Activated CD4-positive, alpha-beta T cell treated with anti-CD3 and anti-CD28 coated beads, Interleukin-2, Interleukin-4, amounts not matched to agents 100 ng/mL and 50 ng/mL, durations not matched to agents 16 hours and 8 hours (primary cell): ENCODE results near the gene PABPC3.
A peak's percentile ranks its signal among the peaks of the same experiment; 100 is the strongest.

ENCODE experiments used
- DNase-seq: peaks from one replicate; pipeline ENCODE4 v3.0.0-alpha.2; 2020; ENCODE audit warnings: low spot score

PABPC3 gene

DNA sequence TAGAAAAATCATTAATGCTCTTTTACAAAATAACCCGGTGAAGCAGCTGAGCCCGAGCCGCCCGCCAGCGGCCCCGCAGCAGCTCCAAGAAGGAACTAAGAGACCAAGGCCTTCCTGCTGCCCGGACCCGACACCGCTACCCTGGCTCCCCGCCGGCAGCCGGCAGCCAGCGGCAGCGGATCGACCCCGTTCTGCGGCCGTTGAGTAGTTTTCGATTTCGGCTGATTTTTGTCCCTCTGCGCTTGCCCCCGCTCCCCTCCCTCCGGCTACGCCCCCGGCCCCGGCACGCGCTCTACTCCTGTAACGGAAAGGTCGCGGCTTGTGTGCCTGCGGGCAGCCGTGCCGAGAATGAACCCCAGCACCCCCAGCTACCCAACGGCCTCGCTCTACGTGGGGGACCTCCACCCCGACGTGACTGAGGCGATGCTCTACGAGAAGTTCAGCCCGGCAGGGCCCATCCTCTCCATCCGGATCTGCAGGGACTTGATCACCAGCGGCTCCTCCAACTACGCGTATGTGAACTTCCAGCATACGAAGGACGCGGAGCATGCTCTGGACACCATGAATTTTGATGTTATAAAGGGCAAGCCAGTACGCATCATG, at the start of gene PABPC3:
TSS of gene PABPC3 (plus strand) at position 286 of the 603 bp plus-strand sequence. CDS start at position 349, 63 bp downstream.
- peak; percentile 7 for DNase-seq

DNA sequence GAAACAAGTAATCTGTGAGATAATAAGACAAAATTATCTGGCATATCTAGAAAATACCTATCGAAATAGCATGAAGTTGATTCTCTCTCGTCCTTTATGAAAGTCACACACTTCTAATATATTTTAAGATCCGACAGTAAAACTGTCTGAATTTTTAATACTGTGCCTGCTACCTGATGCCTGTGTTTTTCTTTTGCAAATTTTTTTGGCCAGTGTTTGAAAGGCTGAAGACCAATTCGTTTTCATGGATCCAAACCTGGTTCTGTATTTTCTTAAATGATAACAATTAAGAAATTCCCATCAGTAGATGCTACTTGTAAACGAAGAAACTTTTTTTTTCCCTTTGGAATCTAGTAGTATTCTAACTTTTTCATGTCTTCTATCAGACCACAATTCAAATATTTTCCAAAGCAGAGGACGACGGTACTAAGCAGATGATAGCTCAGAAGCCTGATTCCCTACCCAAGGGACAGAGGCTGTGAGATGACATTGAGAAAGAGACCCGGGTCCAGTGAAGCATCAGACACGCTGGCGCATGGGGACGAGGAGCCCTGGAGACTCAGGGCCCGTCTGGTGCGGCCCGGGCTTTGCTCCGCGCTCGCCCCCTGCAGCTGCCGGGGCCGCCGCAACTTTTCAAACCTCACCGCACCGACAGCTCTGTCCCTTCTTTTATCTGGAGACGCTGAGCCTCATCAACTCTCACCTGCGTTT, 49.5 kb upstream of the PABPC3 start:
- DNase-seq: no peak

DNA sequence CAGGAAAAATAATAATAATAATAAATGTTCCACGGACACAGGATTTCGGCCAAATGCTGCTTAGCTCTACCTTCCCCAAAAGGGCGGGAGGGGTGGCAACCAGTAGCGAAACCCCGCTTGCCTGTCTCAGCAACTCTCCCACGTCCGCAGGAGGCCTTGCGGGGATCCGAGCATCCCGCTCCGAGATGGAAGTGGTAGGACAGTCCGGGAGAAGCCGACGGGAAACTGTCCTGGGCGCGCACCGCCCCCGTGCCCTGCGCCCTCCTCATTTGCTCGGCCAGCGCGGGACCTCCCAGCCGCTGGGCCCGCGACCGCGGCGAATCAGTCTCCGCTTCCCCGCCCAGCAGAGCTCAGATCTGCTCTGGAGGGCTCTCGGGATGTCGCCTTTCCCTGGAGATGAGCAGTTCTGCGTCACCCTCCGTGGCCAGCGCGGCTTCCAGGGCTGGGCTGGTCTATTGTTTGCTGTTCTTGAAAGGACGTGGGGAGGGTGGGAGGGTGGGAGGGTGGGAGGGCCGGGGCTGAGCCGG, 48.9 kb upstream of the PABPC3 start:
- DNase-seq: no peak

DNA sequence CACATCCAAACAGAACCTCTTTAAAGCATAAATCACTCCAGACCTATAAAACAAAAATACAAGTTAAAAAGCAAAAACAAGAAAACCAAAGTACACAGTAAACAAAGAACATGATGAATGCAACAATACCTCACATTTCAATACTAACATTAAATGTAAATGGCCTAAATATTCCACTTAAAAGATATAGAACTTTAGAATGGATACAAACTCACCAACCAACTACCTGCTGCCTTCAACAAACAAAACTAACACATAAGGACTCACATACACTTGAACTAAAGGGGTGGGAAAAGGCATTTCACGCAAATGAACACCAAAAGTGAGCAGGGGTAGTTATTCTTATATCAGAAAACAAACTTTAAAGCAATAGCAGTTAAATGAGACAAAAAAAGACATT, 44.9 kb upstream of the PABPC3 start:
- DNase-seq: no peak

DNA sequence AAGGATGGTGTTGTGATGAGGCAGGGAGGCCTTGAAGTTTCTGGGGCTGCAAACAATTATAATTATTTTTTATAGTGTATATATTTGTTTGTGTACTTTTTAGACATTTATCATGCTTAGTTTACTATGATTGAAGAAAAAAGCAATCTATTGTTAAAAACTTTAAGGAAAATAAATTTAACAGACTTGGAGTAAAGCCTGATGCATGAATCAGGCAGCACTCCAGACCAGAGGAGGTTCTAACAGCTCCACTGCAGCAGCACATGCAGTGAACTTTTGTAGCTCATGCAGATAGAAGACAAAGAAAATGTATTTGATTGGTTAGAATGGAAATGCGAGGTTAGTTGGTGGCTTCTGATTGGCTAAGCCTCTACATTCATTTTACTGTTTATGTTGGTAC, 36.8 kb upstream of the PABPC3 start:
- DNase-seq: no peak

DNA sequence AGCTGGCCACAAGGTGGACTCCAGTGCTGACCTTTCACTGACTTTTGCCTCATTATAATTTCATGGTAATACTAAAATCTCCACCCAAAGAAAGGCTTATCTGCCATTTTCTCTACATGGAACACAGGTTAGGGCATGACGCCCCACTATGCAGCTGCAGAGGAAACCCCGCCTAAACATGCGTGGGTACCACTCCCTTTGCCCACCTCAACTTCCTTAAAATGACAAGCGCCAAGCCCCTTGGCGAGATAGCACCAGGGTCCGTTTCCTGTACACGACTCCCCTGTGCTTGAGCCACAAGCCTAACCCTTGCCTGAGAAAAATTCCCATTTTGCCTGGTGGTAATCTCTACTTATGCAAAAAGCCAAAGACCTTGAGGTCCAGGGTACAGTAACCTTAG, 36.0 kb upstream of the PABPC3 start:
- DNase-seq: no peak

DNA sequence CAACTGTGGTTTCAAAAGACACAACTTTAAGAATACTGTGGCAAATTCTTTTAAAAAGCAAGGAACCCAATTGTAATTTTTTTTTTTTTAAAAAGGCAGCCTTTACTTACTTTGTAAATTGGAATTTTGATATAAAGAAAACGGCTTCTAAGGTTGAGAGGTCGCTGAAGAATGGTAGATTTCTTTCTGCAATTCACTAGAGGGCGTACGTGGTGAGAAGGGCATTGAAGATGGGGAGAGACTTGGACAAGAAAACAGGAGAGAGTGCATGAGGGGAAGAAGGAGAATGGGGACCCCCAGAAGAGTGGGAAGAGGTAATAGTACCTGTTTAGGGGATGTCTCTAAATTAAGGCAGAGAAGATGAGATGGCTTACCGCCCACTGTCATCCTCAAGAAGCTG, 33.5 kb upstream of the PABPC3 start:
- no peak for DNase-seq

DNA sequence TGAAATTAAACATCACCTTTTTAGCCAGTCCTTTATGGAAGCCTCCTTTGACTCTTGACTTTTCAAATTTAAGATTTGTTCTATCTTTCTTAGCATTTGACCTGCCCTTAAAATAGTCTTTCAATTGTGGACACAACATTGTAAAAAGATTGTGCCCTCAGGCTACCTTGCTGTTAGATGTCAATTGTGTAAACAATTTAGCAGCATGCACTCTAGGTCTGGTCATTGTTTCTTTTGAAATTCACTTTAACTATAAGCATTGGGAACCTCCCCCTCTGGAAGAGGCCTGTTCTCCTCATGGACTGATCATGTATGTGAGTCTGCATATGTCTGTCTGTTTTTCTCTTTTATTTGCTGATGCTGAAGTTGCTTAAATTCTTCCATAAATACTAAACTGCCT, 31.5 kb upstream of the PABPC3 start:
- DNase-seq: no peak

DNA sequence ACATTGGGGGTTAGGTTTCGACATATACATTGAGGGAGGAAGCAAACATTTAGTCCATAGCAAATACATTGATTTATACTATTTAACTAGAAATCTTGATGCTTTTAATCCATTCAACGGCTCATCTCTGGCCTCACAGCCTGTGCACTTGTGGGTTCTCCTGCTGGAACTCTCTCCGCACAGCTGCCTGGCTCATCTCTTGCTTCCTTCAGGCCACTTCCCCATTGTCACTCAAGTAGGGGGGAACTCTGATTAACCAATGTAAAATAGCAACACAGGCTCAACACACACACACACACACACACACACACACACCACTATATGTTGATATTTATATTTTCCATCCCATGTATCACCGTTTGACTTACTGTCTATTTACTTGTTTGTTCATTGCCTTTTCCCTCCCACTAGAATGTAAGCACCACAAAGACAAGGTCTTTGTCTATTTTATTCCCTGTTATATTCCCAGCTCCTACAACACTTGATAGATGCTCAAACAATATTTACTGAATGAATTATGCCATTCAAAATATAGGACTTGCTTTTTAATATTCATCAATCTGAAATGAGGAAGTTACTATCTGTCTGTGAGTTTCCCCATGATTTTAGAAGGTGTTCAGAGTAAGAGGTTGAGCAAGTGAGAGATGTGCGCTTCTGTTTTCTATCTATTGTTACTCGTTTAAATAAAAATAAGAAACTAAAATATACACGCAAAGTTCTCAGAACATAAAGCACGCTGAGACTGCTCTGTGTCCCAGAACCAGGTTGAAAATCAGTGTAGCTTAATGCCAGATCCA, 29.8 kb upstream of the PABPC3 start:
- no peak for DNase-seq

DNA sequence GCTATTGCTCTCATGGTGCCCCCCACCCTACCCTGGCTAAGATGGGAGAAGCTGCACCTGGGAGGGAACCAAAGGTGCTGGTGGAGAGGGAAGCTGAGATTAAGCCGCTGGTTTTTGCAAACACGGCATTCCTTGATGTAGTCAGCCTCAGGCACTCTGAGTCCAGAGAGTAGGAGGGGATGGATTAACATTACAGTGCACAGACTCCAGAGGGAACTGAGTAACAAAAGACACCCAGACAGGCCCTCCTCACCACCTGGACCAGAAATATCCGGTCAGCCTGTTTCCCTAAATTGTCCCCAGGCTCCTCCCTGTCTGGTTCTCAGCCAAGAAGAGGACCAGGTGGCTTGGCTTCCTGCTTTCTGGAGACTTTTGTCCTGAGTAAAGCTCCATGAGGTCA, 28.9 kb upstream of the PABPC3 start:
- DNase-seq: no peak

DNA sequence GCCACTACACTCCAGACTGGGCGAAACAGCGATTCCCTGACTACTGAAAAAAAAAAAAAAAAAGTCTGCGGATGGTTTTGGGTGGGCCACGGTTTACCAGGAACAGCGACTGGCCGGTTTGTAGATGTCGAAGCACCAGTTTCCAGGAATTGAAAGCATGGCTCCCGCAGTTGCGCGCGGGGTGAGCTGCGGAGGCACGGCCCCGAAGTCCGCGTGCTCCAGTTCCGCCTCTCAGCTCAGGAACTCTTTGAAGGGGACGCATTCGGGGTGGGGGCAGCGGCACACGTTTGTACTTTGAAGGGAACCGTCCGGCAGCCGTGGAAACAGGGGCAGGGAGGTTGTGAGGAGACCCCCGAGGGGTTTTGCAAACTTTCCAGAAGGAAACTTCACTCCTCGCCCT, 27.1 kb upstream of the PABPC3 start:
- DNase-seq: no peak

DNA sequence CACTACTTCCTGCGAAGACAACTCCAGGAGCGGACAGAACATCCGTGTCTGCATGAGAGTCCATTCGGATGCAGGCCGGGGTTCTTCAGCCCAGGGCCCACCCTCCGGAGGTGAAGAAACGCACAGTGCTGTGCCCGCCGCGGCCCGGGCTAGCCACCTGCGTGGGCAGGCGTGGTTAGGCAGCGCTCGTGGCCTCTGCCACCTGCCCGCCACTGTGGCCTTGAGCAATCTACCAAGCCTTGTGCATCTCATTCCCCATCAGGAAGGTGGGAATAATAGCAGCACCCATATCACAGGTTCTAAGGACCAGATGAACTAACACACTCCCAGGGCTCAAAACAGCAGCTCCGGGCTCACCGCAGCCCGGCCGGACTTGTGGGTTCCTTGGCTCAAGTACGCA, 26.7 kb upstream of the PABPC3 start:
- DNase-seq: no peak

DNA sequence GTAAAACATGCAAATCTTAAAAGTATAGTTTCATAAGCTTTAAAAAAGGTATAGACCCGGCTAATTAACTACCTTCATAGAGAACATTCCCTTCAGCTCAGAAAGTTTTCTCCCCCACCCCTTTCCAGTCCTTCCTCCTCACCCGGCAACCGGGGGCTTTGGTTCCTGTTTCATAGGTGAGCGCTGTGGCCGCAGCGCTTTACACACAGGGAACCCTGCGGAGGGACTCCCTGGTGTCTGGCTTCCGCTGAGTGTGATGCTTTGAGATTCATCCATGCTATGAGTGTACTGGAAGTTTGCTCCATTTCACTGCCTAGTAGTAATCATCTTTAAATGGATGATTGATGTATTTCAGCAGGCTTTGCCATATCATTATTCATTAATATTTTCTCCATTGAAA, 26.0 kb upstream of the PABPC3 start:
- DNase-seq: no peak

DNA sequence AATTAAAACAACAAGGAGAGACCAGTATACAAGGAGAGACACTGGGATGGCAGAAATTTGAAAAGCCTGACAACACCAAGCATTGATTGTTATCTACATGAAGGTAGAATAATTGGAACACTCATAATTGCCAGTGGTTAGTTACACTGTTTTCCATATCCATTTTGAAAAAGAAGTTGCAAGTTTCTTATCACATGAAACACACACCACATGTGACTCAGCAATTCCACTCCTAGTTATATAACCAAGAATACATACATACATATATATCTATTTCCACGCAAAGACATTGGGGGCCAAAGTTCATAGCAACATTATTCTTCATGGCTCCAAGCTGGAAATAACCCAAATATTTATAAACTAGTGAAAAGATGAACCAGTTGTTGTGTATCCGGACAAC, 15.2 kb upstream of the PABPC3 start:
- no peak for DNase-seq

DNA sequence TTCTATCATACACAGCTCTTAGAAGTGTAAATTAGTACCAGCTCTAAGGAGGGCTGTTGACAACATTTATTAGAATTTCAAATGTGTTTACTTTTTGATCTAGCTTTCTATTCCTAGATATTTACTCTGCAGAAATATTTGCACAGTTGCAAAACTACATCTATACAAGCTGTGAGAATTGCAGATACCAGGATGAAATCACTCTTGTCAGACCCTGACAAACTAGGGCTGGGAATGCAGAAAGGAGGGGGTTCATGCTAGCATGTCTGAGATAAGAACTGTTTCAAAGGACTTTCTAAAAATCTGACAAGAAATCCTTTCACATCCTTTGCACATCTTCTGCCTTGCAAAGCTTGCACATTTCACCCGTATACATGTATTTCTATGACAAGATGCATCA, 11.8 kb upstream of the PABPC3 start:
- no peak for DNase-seq

DNA sequence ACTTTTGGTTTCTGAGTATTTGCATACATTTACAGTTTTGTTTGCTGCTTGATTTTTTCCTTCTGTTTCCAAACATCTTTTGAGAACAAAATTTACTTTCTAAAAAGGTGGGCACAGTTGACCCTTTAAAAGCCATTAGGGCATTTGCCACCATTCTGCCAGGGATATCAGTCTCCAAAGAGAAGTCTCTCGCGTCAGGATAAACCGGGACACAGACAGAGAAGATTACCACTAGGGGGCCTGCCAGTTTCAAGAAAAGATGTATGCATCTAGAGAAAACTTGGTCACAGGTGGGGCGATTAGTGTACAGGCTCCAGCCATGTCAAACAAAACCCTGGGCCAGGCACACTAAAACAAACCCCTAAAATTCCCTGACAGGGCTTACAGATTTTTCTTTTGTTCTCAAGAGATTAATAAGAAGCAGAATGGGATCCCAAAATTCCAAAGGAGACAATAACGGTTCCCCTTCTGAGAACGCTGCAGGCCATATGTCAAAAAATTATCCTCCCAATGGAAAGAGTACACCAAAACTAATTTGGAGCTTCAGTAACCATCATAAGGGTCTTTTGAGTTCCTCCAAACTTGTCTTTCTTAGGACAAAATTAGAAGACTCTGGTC, 10.7 kb upstream of the PABPC3 start:
- DNase-seq: peak; percentile 22

DNA sequence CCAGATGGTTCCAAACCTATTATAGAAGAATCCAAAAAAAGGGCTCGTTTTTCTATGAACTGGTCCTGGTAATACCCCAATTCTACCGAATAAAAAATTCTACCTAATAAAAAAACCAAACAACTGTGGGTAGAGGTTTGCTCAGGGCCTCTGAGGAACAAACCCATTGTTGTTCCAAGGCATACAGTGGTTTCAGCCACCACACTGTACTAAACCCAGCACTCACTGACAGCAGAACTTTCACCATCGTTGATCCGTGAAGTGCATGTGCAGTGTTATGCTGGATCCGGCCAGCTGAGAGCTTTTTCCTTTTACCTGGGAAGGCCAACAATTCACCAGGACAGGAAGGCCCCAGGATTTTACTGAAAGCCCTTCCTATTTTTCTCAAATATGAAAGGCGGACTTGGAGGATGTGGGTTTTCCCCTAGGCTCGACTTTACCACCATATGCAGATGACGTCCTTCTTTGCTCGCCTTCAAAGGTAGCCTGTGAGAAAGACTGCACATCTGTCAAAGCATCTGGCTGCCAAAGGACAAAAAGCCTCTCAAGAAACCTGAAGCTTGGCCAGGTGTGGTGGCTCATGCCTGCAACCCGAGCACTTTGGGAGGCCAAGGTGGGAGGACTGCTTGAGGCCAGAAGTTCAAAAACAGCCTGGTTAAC, 7.2 kb upstream of the PABPC3 start:
- no peak for DNase-seq

DNA sequence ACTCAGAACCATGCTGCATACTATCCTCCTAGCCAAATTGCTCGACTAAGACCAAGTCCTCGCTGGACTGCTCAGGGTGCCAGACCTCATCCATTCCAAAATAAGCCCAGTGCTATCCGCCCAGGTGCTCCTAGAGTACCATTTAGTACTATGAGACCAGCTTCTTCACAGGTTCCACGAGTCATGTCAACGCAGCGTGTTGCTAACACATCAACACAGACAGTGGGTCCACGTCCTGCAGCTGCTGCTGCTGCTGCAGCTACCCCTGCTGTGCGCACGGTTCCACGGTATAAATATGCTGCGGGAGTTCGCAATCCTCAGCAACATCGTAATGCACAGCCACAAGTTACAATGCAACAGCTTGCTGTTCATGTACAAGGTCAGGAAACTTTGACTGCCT, 1.5 kb downstream of the PABPC3 start:
- no peak for DNase-seq

DNA sequence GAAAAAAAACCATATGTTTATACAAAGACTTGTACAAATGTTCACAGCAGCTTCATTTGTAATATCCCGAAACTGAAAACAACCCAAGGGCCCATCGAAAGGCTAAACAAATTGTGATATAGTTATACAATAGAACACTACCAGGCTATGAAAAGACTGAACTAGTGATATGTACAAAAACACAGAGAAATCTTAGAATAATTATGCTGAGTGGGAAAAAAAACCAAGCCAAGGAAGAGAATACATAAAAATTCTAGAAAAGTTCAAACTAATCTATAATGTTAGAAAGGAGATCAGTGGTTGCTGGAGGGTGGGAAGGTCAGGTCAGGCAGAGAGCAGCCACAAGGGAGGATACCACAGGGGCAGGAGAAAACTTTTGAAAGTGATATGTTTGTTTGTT, 7.8 kb downstream of the PABPC3 start:
- no peak for DNase-seq

DNA sequence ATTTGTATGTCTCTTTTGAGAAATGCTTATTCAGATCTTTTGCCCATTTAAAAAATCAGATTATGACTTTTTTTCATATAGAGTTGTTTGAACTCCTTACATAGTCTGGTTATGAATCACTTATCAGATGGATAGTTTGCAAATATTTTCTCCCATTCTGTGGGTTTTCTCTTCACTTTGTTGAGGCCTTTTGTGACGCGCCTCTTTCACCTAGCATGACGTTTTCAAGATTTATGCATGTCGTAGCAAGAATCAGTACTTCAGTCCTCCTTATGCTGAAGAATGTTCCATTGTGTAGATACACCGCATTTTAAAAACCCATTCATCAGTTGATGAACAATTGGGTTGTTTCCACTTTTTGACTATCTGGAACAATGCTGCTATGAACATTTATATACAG, 13.4 kb downstream of the PABPC3 start:
- no peak for DNase-seq

DNA sequence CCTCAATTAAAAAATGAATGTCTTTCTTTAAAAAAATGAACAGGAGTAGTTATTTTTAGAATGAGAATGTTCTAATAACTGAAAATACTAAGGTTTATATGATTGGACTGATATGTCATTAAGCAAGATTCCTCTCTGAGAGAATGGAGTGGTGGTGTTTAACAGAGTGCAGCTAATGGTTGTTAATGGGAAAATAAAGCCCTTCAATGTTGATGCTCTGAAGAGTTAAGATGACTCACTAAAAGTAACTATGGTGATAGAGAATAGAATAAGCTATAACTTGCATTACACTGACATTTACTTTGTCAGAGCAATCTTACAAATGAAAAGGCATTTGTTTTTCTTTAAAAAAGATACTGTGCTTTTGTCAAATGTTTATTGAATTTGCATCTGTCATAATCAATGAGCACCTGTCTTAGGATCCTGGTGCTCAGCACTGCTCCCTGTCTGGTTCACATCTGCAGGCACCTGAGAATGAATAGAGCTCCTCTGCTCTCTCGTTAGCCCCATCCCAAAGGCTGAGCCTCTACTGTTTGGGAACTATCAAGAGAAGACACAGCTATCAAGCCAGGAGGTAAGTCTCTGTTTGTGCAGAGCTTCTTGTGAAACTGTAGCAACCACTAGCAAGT, 15.1 kb downstream of the PABPC3 start:
- no peak for DNase-seq

DNA sequence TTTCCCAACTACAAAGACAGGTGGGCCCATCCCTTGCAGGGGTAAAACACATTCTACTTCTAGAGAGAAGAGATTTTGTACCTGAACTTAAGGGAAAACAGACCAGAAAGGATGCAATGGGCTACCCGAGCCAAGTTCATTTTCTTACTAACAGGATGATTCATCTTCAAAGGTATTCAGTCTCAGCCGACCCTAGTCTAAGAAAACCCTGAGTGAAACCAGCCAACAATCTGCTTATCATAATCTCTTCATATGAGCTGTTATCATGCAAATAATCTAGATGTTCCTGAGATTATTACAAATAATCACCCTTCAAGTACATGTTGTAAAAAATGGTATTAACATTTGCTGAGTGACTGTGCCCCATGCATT, 15.6 kb downstream of the PABPC3 start:
- DNase-seq: no peak
